Suprapubic skin (tissue), 2 donors: ENCODE results near the gene METTL14.

ENCODE experiments used
- EP300 ChIP-seq: sonication (generic); formaldehyde crosslinking; IDR thresholded peaks from one replicate; pipeline ENCODE4 v1.6.1; 2017; ENCODE audit warnings: antibody characterized with exemption
- POLR2A ChIP-seq, 2 donors: fragments of 450-650 bp; IDR thresholded peaks; one replicate each; pipeline ENCODE4 v1.6.1; 2017; ENCODE audit warnings: antibody characterized with exemption in 2 of 2, mild to moderate bottlenecking in 2 of 2, moderate library complexity in 2 of 2

DNA sequence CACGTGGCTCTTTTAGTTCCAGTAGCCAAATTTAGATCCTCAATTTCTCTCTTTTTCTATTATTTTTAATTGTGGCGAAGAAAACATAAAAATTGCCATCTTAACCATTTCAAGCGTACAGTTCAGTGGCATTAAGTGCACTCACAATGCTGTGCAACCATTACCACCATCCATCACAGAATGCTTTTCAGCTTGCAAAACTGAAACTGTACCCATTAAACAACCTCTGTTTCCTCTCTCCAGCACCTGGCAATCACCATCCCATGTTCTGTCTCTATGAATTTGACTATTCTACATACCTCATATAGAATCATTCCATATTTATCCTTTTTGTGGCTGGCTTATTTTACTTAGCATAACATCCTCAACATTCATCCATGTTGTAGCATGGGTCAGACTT is 74.9 kb downstream of the METTL14 start:
- TF ChIP-seq POLR2A (IDR thresholded peaks at IDR 0.05) (no peak), EP300 (no peak)
